Left cardiac atrium (tissue), 4 donors: Measurements from ENCODE around the gene PRPF6. TPM values are rescaled to one million over a fixed set of nuclear protein-coding genes. Genes with fewer than 3 reads are reported as not detected.
A peak's percentile ranks its signal among the peaks of the same experiment; 100 is the strongest.

Experiments used
- ATAC-seq, 2 donors: fragments of 200-7000 bp; cut with Tn5 transposase; one replicate each; pipeline ENCODE4 v1.9.1; 2020; ENCODE audit warnings: mild to moderate bottlenecking in 2 of 2, moderate library complexity in 2 of 2
- DNase-seq: peaks from one replicate; pipeline ENCODE4 v3.0.0-alpha.2; 2020
- intact Hi-C, 2 donors: fragments of 100-400 bp; cut with DNase I; formaldehyde crosslinking; loops; one replicate each; pipeline versions ENCODE4 v1.14.1 to v1.15.1; 2022 to 2023
- total RNA-seq, 2 donors: library from RNA; stranded (reverse); fragmentation: NEBNext Ultra II Directional; extraction: Animal tissue kit (Norgen Biotek cat#: 25700); gene quantifications; one replicate each; pipeline ENCODE4 v1.2.1, GENCODE V29; 2021
- donor health status: DM: no; HTN: yes; CAD: no.
- donor health status: DM: no; HTN: yes; CAD: no; lungs with severe emphysema.
- donor health status: DM: yes; HTN: yes; CAD: no.
- donor health status: Dilated cardiomyopathy.

PRPF6 gene
- total RNA-seq, 2 donors from 2014 or later = 38.8 to 43.9 TPM

DNA sequence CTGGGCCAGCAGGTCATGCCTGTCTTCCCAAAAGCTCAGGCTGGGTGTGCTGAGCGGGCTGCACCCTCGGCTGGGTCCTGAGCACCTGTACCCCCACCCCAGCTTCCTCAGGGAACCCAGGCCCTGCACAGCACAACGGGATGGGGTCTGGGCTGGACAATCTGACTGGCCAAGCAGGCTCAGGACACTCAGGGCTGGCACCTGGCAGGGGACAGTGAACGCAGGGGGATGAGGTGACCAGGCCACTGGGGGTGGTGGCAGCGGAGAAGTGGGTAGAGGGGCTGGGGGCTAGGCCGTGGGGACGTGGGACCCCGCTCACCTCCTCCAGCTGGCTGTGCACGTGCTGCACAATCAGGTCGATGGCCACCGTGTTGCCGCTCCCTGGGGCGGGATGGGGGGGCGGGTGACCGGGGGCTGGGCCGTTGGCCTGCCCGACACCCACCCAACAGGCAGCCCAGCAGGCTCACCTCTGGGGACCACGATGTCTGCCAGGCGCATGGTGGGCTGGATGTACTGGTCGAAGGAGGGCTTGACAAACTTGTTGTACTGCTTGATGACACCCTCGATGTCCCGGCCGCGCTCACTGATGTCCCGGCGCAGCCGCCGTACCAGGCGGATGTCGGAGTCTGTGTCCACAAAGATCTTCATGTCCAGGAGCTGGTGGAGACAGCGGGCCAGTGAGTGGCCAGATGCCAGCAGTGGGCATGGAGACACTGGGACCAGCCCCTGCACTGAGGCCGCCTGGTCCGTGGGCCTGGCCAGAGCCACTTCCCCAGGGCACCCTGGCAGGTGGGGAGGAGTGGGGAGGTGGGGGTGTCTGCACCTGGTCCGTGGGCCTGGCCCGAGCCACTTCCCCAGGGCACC lies 36.6 kb upstream of the PRPF6 start:
- ATAC-seq (no peak), DNase-seq (no peak)
- intact Hi-C loops = no loop called here

DNA sequence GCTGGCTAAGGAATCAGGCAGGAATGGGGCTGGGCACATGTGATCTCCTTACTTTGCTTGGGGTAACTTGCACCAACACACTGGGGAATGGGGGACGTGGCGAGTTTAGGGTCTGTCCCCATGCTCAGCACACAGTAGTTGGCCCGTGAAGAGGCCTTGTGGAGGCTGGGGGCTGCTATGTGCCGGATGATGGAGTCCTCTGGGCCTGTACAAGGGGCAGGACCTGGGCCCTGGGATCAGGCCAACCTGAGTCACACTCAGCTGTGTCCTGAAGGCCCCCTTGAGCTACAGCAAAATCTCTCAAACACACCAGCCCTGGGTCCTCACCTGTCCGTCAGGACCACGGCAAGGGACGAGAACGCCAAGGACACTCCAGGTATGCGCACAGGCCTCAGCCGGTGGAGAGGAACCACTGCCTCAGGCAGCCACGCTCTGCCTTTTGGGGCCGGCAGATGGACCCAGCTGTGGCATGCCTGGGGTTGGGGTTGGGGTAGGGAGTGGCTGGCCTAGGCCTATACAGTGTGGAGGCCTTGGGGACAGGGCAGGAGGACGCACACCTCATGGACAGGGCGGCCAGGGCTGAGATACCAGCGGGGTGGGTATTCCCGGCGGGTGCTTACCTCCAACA lies 35.8 kb upstream of the PRPF6 start:
- no peak for DNase-seq
- no peak for ATAC-seq
- intact Hi-C loops = no loop called here

DNA sequence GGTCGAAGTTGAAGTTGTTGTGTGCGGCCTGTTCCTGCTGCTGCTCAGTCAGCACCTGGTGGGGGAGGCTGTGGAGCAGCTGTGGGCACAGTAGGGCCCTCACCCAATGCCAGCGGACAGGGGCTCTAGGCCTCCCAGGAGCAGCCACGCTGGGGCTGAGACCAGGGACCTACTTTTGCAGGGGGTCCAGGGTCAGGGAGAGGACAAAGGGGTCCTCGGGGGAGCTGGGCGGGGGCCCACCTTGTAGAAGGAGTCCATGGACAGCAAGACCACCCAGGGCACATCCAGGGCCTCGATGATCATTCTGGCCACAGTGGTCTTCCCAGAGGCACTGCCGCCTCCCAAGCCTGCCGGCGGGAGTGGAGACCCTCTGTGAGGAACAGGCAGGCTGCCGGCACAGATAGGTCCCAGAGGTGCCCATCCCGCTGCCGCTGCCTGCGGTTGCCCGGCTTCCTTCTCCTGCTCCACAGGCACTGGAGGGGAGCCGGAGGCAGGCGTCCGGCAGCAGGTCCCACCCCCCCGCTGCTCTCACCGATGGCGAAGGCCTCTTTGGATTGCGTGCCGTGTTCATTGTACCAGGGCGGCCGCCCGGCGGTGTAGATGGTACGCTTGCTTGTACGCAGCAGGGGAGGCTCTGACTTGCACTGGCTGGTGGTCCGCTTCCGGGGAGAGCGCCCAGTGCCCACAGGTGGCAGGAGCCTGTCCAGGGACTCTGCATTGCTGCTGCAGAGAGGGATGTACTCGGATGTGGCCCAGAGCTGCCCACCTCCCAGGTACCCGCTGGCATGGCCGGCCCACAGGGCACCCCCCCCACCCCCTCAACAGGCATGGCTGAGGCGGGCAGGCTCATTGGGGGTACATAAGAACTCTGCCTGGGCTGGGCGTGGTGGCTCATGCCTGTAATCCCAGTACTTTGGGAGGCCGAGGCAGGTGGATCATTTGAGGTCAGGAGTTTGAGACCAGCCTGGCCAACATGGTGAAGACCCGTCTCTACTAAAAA lies 34.7 kb upstream of the PRPF6 start:
- no peak for ATAC-seq
- DNase-seq = no peak
- intact Hi-C loops = no loop called here

DNA sequence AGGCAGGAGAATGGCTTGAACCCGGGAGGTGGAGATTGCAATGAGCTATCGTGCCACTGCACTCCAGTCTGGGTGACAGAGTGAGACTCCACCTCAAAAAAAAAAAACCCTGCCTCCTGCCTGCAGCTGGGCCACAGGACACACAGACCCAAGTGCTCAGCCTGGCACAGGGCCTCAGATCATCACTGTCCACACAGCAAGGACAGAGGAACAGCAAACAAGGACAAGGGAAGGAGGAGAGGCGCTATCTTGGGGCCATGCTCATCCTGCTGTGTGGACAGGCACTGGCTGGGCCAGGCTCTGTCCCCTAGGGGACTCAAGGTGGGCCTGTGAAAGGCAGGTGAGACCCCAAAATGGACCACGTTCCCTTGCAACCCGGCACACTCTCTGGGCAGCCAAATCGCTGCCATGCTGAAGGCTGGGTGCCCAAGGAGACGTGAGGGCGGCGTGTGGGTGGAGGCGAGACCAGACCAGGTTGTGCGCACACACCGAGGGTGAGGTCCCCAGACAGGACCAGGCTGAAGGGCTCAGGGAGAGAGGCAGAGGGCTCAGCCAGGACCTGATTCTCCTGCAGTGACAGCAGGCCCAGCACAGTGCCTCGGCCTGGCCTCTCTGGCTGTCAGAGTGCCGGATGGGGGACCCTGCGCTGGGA lies 33.8 kb upstream of the PRPF6 start:
- ATAC-seq = peak in 1 of 2 donors; percentile 4
- DNase-seq = peak; percentile 55
- intact Hi-C loops = no loop called here

DNA sequence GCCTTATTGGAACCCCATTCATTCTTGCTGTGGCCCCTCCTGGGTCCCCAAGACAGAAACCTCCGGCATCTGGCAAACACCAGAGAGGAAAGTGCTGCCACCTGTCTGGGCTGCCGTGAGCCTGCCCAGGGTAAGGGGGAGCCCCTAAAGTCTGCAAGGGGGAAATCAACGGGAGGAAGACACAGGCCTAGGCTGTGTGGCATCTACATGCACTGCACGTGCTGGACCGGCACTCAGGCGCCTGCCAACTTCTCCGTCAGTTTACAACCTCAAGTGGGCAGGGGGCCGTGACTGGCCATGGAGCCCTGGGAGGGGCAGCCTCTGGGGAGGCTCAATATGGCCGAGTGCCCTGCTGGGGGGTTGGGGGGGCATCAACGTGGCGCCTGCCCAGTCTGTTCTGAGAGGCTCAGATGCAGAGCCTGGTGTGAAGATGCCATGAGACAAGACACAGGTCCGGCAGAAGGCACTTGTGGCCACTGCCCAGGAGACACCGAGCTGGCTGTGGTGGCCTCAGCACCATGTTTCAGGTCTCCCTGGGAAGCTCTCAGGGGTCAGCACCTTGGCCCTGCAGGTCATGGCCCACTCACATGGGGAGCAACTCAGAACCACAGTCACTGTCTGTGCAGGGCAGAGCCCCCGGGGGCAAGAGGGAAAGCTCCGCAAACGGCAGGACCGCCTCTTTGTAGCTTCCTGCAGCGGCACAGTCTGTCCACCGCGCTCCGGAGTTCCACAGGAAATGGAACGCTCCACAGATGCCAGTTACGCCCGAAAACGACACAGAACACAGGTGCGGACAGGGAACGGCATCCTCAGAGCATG lies 33.1 kb upstream of the PRPF6 start:
- DNase-seq (no peak), ATAC-seq (no peak)
- intact Hi-C loops = no loop called here

DNA sequence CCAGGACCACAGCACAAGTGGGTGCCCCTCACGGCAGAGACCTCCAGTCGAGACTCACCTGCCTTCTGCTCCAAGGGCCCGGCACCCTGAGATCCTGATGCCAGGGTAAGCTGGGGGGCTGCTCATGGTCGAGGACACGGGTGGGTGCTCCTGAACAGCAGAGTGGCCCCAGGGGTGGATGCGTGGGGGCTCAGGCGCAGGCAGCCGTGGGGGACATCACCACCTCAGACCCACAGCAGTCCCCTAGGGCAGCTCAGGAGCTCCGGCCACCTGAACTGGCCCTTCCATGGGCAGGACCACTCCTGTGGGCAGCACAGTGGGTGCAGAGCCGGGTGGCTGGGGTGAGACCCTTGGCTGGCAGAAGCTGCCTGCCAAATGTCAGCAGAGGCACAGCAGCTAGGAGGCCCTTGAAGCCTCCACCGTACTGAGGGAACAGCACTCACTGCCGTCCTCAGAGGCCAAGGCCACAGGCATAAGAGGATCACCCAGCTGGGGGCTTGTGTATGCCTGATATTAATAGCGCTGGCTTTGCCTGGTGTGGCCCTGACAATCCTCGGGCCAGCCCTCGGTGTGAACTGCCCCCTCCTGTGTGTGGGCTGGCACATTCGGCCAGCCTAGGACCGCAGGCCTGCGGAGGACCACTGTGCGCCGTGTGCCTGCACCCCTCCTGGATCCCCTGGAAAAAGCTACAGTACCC lies 30.1 kb upstream of the PRPF6 start:
- DNase-seq = no peak

DNA sequence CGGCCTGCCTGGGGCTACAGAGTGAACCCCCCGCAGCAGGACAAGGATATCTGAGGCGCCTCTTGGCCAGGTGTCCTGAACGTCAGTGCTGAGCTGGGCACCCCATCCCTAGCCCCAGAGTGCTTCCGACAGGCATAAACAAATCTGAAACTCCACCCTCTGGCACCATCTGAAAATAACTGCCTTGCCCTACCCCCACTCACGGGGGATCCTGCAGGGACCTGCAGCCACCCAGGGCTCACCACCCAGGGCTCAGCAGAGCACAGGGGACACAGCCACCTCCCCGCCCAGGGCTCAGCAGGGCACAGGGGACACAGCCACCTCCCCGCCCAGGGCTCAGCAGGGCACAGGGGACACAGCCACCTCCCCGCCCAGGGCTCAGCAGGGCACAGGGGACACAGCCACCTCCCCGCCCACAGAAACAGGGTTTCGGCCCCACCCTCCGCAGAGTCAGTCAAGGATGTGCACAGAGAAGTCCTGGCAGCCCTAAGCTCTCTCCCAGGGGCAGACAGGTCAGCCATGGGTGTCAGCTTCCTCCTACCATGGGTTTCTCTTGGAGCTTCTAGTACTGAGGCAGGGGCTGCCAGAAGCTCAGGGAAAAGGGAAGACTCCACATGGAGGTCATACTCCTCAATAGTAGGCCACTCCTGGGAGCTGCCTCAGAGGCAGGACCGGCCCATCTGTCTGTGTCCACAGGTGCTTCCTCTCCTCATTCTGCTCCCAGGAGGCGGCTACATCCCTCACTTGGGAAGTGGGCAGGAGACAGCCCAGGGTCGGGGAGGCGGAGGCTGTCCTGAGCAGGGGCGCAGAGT lies 29.3 kb upstream of the PRPF6 start:
- DNase-seq (no peak), ATAC-seq (peak in 1 of 2 donors; percentile 4)
- intact Hi-C loops = no loop called here

More for the DNA sequence above, 30.1 kb upstream of the PRPF6 start:
- ATAC-seq = peak; percentile 3 to 36
- intact Hi-C loops = no loop called here

DNA sequence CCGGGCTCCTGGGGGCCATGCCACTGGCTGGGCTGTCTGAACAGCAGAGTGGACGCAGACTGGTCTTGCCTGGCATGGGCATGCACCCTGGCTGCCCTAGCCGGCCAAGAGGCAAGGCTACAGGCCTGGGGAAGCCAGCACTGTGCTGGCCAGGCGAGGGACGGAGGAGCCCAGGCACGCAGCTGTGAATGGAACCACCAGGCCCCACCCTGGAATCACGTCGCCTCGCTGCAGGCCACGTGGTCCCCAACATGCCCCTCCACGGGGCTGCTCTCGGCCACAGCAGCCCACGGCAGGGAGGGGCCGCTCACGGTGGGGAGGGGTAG lies 28.8 kb upstream of the PRPF6 start:
- intact Hi-C loops = no loop called here
- ATAC-seq (no peak), DNase-seq (no peak)

DNA sequence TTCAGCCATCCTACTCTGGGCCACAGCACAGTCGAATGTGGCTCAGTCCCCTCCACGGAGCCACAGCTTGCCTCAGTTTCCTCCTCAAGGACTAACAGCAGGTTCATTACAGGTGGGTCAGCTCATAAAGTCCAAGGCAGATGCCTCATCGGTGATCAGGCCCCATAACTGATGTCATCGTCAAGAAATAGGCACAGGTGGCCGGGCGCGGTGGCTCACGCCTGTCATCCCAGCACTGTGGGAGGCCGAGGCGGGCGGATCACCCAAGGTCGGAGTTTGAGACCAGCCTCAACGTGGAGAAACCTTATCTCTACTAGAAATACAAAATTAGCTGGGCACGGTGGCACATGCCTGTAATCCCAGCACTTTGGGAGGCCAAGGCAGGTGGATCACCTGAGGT lies 28.2 kb upstream of the PRPF6 start:
- ATAC-seq (no peak), DNase-seq (no peak)
- intact Hi-C loops = no loop called here

DNA sequence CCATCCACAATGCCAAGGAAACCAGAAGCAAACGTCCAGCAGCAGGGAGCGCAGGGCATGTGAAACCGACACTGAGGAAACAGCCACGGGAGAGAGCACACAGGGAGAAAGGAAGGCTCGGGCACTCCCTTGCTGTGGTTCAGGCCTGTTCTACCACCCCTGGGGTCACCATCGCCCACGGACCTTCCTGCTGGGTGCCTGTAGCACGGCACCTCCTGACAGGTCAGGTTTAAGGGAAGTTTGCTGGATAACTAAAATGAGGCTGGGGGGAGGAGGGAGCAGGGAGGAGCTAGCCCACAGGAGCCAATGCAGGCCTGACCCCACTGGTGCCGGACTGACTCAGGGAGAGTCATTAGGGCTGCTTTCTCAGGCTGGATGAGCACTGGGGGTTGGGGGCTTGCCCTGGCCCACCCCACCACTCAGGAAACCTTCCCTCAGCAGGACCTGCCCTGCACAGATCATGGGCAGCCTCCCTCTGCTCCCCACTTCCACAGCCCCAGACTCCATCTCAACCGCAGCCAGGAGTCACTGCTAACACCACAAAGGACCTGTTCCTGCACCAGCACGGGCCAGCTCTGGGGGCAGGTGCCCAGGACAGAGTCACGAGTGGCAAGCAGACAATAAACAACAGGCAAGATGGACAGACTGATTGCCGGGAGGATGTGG lies 27.0 kb upstream of the PRPF6 start:
- no peak for DNase-seq
- ATAC-seq = no peak
- intact Hi-C loops = no loop called here

DNA sequence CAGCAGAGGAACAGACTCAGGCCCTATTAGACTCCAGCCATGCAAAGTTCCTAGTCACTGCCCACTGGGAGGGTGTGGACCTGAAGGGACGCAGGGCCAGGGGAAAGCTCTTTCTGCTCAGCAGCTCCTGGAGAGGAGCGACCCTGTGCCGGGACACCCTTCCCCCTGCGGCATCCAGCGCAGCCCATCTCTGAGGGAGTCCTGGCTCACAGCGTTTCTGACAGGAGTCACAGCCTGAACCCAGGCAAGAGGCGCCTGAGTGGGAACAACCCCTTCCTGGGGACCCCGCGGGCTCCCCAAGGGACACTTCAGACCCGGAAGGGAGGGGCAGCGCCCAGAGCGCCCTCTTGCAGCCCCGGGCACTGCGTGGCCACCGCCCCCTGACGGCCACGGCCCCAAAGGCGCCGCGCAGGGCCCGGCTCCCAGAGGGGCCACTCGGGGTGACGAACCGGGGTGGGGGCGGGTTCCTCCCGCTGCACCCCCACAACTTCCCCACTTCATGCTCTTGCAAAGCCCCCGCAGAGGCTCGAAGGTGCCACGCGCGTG lies 25.6 kb upstream of the PRPF6 start:
- intact Hi-C loops = no loop called here
- DNase-seq (peak; percentile 62), ATAC-seq (peak; percentile 24 to 32)

DNA sequence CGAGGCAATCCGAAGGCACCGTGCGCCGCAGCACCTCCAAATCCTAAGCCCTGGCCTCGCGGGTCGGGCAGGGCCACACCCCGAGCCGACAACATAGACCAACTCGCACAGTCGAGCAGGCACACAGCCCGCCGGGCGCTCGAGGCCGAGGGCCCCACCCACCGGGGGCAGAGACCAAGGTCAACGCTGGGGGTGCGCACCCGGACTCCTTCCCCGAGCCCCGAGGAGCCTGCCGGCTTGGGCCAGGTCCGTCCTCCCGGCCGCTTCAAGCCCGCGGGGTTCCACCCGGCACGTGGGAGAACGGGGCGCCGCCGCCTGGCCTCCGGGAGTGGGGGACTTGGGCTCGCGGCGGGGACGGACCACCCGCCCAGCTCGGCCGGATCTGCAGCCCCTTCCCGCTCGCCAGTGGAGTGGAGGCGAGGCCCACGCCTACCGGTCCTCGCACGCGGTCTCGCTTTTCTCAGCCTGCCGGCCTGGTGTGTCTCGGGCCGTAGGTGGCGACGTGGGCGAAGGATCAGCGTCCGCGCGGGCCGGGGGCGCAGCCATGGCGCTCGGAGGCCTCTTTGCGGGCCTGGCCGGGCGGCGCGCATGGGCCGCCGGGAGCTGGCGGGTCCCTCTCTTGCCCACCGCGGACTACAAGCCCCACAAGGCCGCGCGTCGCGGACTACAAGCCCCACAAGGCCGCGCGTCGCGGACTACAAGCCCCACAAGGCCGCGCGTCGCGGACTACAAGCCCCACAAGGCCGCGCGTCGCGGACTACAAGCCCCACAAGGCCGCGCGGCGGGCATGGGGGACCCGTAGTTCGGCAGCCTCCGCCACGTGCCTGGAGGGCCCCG lies 24.9 kb upstream of the PRPF6 start, which contains the start of gene UCKL1:
Gene UCKL1 (minus strand): TSS at position 590 of the 837 bp plus-strand sequence. CDS start 44 bp downstream, at position 546.
- ATAC-seq = peak; percentile 86 to 88
- DNase-seq = peak; percentile 95
- intact Hi-C loops = no loop called here

DNA sequence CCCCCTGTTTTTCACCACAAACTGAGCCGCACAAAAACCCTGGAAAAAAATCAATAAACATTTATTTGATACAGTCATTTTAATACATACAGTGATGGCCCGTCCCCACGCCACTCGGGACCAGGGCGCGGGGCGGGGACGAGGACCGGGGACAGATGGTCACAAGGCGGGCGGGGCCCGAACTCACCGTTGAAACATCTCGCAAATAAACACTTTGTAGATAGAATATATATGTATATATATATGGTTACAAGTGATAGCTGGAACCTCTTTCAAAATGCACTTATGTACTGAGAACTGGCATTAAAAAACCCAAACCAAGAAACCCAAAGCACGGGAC lies 24.3 kb upstream of the PRPF6 start:
- intact Hi-C loops = no loop called here
- no peak for DNase-seq
- ATAC-seq = no peak

DNA sequence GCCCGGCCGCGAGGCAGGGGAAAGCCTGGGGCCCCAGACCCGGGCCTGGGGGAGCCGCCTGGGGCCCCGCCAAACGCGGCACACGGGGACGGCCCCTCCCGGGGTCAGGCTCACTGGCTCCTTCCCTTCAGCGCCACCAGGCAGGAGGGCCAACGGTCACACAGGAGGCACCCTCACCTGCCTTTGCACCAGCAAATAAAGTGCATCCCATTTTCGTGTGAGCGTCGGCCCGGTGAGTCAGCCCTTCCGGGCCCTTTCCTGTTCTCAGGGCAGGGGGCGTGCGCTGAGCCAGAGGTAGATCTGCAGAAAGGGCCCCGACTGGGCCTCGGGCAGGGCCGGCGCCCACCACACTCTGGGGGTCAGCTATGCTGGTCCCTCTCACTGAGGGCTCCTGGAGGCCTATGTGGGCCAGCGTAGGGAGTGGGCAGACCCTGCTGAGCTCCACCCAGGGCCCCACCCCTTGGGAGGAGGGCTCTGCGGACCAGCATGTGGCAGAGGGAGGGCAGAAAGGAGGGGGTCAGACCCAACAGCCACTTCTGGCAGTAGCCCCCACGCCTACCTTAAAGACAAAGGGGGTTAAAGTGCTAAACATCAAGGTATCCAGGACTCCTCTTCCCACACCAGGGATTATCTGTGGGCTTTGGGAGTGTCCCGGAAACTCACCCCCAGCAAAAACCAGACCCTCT lies 23.8 kb upstream of the PRPF6 start:
- ATAC-seq = peak; percentile 53 to 71
- peak; percentile 77 for DNase-seq
- intact Hi-C loops = no loop called here
